ENCODE results near the gene ZNF608.

- TF ChIP-seq CTCF (IDR thresholded peaks at IDR 0.05) (no peak), POLR2AphosphoS5 (IDR thresholded peaks at IDR 0.05) (no peak), POLR2A (IDR thresholded peaks at IDR 0.05; ENCODE audit: low read depth) (no peak)
These were observed 6.6 kb upstream of the ZNF608 start for GRCh38 chr5:124752854-124753720.
